GM23338 (cell line): Measurements from ENCODE around the gene SLC25A20. TPM values are rescaled to one million over a fixed set of nuclear protein-coding genes. Genes with fewer than 3 reads are reported as not detected.

Source experiments
- ATAC-seq: fragments of 200-7000 bp; cut with Tn5 transposase; 3 replicates; pipeline ENCODE4 v1.9.1; 2020
- DNase-seq: peaks from one replicate; pipeline ENCODE4 v3.0.0-alpha.2; 2015; ENCODE audit warnings: low spot score
- H2AFZ ChIP-seq: fragments of 200-600 bp; sonication (generic); 2 replicates; pipeline ENCODE4 v1.8.0; 2016; ENCODE audit warnings: antibody characterized with exemption, mild to moderate bottlenecking, moderate library complexity
- H3F3A ChIP-seq: fragments of 200-600 bp; sonication (generic); replicated peaks from 2 replicates; pipeline ENCODE4 v1.8.0; 2017; ENCODE audit warnings: antibody characterized with exemption, mixed run types, low read depth
- H3K27ac ChIP-seq: fragments of 200-600 bp; sonication (generic); 2 replicates; pipeline ENCODE4 v1.6.1; 2016; ENCODE audit warnings: low read depth
- H3K27me3 ChIP-seq: fragments of 200-600 bp; sonication (generic); 2 replicates; pipeline ENCODE4 v1.8.0; 2016; ENCODE audit warnings: mild to moderate bottlenecking, mixed run types, moderate library complexity; ENCODE audit not compliant: insufficient read depth
- H3K36me3 ChIP-seq: fragments of 200-600 bp; sonication (generic); 2 replicates; pipeline ENCODE4 v1.8.0; 2016; ENCODE audit warnings: mild to moderate bottlenecking; ENCODE audit not compliant: insufficient read depth
- H3K4me1 ChIP-seq: fragments of 200-600 bp; sonication (generic); 2 replicates; pipeline ENCODE4 v1.8.0; 2016; ENCODE audit warnings: mild to moderate bottlenecking, moderate library complexity; ENCODE audit not compliant: insufficient read depth
- H3K4me2 ChIP-seq: fragments of 200-600 bp; sonication (generic); 2 replicates; pipeline ENCODE4 v1.7.1; 2017; ENCODE audit warnings: mixed run types
- H3K4me3 ChIP-seq: fragments of 200-600 bp; sonication (generic); 2 replicates; pipeline ENCODE4 v1.6.1; 2016; ENCODE audit warnings: mixed run types
- H3K79me2 ChIP-seq: fragments of 200-600 bp; sonication (generic); replicated peaks from 2 replicates; pipeline ENCODE4 v1.8.0; 2017; ENCODE audit warnings: mild to moderate bottlenecking; ENCODE audit not compliant: insufficient read depth
- H3K9me2 ChIP-seq: fragments of 200-600 bp; sonication (generic); 2 replicates; pipeline ENCODE4 v1.8.0; 2017; ENCODE audit not compliant: insufficient read depth
- H4K20me1 ChIP-seq: fragments of 200-600 bp; sonication (generic); replicated peaks from 2 replicates; pipeline ENCODE4 v1.8.0; 2017; ENCODE audit warnings: mild to moderate bottlenecking; ENCODE audit not compliant: insufficient read depth
- H3K27ac Mint-ChIP-seq: 2 replicates; pipeline ENCODE4 v1.8.0; 2020; ENCODE audit warnings: inconsistent platforms, mild to moderate bottlenecking, moderate library complexity, mixed read lengths
- H3K27me3 Mint-ChIP-seq: 3 replicates; pipeline ENCODE4 v1.8.0; 2022; ENCODE audit warnings: low read depth, mild to moderate bottlenecking, moderate library complexity, mixed read lengths, inconsistent platforms; ENCODE audit not compliant: insufficient read depth, poor library complexity
- H3K36me3 Mint-ChIP-seq: 3 replicates; pipeline ENCODE4 v1.8.0; 2021; ENCODE audit warnings: low read depth, mild to moderate bottlenecking, inconsistent platforms, moderate library complexity, mixed read lengths
- H3K4me1 Mint-ChIP-seq: 3 replicates; pipeline ENCODE4 v1.8.0; 2020; ENCODE audit warnings: mild to moderate bottlenecking, inconsistent platforms, mixed read lengths
- H3K4me3 Mint-ChIP-seq: 3 replicates; pipeline ENCODE4 v1.8.0; 2021; ENCODE audit warnings: moderate library complexity, mild to moderate bottlenecking, inconsistent platforms, mixed read lengths
- H3K9me3 Mint-ChIP-seq: 3 replicates; pipeline ENCODE4 v1.8.0; 2020; ENCODE audit warnings: moderate library complexity, mild to moderate bottlenecking, inconsistent platforms, mixed read lengths
- ETS1 ChIP-seq: IDR thresholded peaks from 2 replicates; pipeline ENCODE4 v1.6.1; 2016; ENCODE audit warnings: antibody characterized with exemption
- EZH2 ChIP-seq: fragments of 200-600 bp; sonication (generic); IDR thresholded peaks from one replicate; pipeline ENCODE4 v1.8.0; 2017; ENCODE audit warnings: antibody characterized with exemption, mild to moderate bottlenecking, low read depth; ENCODE audit not compliant: unreplicated experiment
- EZH2phosphoT487 ChIP-seq: fragments of 200-600 bp; sonication (generic); IDR thresholded peaks from one replicate; pipeline ENCODE4 v1.8.1; 2018; ENCODE audit warnings: antibody characterized with exemption; ENCODE audit not compliant: unreplicated experiment
- JUNB ChIP-seq: IDR thresholded peaks from one replicate; pipeline ENCODE4 v1.6.1; 2016; ENCODE audit warnings: antibody characterized with exemption; ENCODE audit not compliant: unreplicated experiment
- NANOG ChIP-seq: IDR thresholded peaks from 2 replicates; pipeline ENCODE4 v1.6.1; 2016; ENCODE audit warnings: antibody characterized with exemption, borderline replicate concordance
- POLR2AphosphoS5 ChIP-seq: IDR thresholded peaks from 2 replicates; pipeline ENCODE4 v1.6.1; 2016; ENCODE audit warnings: antibody characterized with exemption, low read depth
- ZNF114 ChIP-seq: fragments of 250-450 bp; sonication (Bioruptor Pico); IDR thresholded peaks from 2 replicates; pipeline ENCODE4 v1.5.0; 2020; ENCODE audit warnings: mild to moderate bottlenecking, moderate library complexity
- ZNF331 ChIP-seq: fragments of 250-450 bp; sonication (Bioruptor Pico); IDR thresholded peaks from 2 replicates; pipeline ENCODE4 v1.5.0; 2020; ENCODE audit warnings: low read depth, mild to moderate bottlenecking, moderate library complexity
- ZNF462 ChIP-seq: fragments of 250-450 bp; sonication (Bioruptor Pico); IDR thresholded peaks from 2 replicates; pipeline ENCODE4 v1.5.0; 2020; ENCODE audit warnings: mild to moderate bottlenecking, moderate library complexity
- polyA plus RNA-seq: library from polyadenylated mRNA; unstranded; fragments of >200 nt; fragmentation: Nextera tagmentation; extraction: Ambion mirVana; gene quantifications from 2 replicates; pipeline ENCODE4 v1.2.1, GENCODE V29; 2016
- total RNA-seq: library from RNA; depleted of rRNA; stranded (reverse); fragments of >200 nt; shearing (Covaris generic); gene quantifications from 2 replicates; pipeline ENCODE4 v1.2.3, GENCODE V29; 2014

SLC25A20 gene
- total and polyA plus RNA-seq, 2 experiments from 2014 or later = 3.0 to 4.3 TPM

- peaks cover 77% of the 10 kb centered on the region for H3K36me3 Mint-ChIP-seq
- peaks cover 54% of the 10 kb centered on the region for H4K20me1 ChIP-seq
- no peaks in the 10 kb centered on the region; the same call in 2 of the 3 replicates for H3K4me1 Mint-ChIP-seq
- no peaks in the 10 kb centered on the region for H3K9me2 ChIP-seq
- no peak for ATAC-seq
- no peak overlapping the region for H3K4me3 ChIP-seq
- no peaks in the 10 kb centered on the region for H3K4me1 ChIP-seq
- peaks cover 100% of the 10 kb centered on the region for H3K79me2 ChIP-seq
- H3K27me3 Mint-ChIP-seq = peaks cover 4% of the 10 kb centered on the region
- no peaks in the 10 kb centered on the region for H3K27me3 ChIP-seq
- no peak overlapping the region for H3K4me3 Mint-ChIP-seq
- no peak overlapping the region for H2AFZ ChIP-seq
- no peak for TF ChIP-seq ZNF331 (CRISPR knock-in tag)
- no peak for TF ChIP-seq EZH2
- no peak for TF ChIP-seq ETS1
- no peak for TF ChIP-seq EZH2phosphoT487
- TF ChIP-seq JUNB = no peak
- no peak for TF ChIP-seq ZNF114 (CRISPR knock-in tag)
- TF ChIP-seq POLR2AphosphoS5 = no peak
- no peak for TF ChIP-seq NANOG
- no peak for TF ChIP-seq ZNF462
- H3K27ac Mint-ChIP-seq = no peak overlapping the region; the same call in 1 of the 2 replicates
- H3K4me2 ChIP-seq = no peak overlapping the region
- peaks cover 57% of the 10 kb centered on the region for H3K36me3 ChIP-seq
- H3F3A ChIP-seq = no peaks in the 10 kb centered on the region; the same call in 1 of the 2 replicates
- H3K27ac ChIP-seq = no peak overlapping the region
- no peak for DNase-seq
- no peaks in the 10 kb centered on the region for H3K9me3 Mint-ChIP-seq
Observed at GRCh38 chr3:48926425-48927392, 28.0 kb upstream of the SLC25A20 start.
